GM12892 (cell line): ENCODE results near the gene GP1BB.

ENCODE experiments used
- POLR2A ChIP-seq: IDR thresholded peaks from 2 replicates; pipeline ENCODE4 v1.6.1; 2011; ENCODE audit warnings: low read depth, low read length, control low read depth
- POLR2AphosphoS5 ChIP-seq: IDR thresholded peaks from 2 replicates; pipeline ENCODE4 v1.6.1; 2011; ENCODE audit warnings: low read depth, low read length, control low read depth
- TAF1 ChIP-seq: IDR thresholded peaks from 2 replicates; pipeline ENCODE4 v1.6.1; 2011; ENCODE audit warnings: low read depth, mild to moderate bottlenecking, control low read depth, low read length, borderline replicate concordance

DNA sequence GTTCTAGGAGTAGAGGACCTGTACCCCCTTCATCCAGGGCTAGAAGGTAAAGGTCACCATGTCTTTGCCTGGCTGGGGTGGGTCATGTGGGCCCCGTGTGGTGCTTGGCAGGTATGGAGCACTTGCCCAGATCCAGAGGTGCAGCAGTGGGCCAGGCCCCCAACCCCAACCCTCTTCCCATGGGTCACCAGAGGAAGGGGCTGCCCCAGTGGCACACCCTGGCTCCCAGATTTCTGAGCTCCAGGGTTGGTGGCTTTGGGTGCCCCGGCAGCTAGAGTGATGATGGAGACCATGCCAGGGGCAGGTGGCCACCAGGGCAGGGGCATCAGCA, 2.4 kb upstream of the GP1BB start:
- TF ChIP-seq TAF1, result no peak
- TF ChIP-seq POLR2AphosphoS5, result no peak
- TF ChIP-seq POLR2A, result no peak
